Measurements from ENCODE around the gene ANKS1A.

DNA sequence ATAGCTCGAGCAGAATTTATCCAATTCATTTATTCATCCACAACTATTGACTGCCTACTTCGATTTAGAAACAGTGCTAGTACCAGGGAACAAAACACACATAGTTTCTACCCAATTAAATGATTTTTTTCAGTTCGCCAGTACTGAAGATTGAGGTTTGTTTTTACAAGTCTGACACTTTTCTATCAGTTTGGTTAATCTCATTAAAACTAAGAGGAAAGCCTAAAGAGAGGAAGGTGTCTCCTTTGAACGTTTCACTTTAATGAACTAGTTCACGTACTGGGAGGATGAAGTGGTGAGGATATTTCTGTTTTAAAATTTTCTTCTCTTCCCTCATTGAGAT is 570 bp upstream of the ANKS1A start:
- no peak for TF ChIP-seq SUZ12 (IDR thresholded peaks at IDR 0.05; ENCODE audit: extremely low read depth, insufficient read depth, insufficient read length)
- no peak for TF ChIP-seq YY1 (IDR thresholded peaks at IDR 0.05; ENCODE audit: insufficient read depth, insufficient read length)
